Mesodermal cell (in vitro differentiated cells): ENCODE results near the gene CACNA2D1.

ENCODE experiments used
- H3K27ac ChIP-seq: 2 replicates; pipeline ENCODE4 v1.7.0; 2013; ENCODE audit warnings: mild to moderate bottlenecking, low read depth, low read length, moderate library complexity; ENCODE audit not compliant: severe bottlenecking
- H3K36me3 ChIP-seq: 2 replicates; pipeline ENCODE4 v1.7.1; 2013; ENCODE audit warnings: mild to moderate bottlenecking, low read length, moderate library complexity; ENCODE audit not compliant: control insufficient read depth, insufficient read depth
- H3K4me1 ChIP-seq: one replicate; pipeline ENCODE4 v1.7.1; 2013; ENCODE audit warnings: mild to moderate bottlenecking, low read length; ENCODE audit not compliant: insufficient read depth, control insufficient read depth, poor library complexity, severe bottlenecking
- H3K4me3 ChIP-seq: 2 replicates; pipeline ENCODE4 v1.7.0; 2013; ENCODE audit warnings: low read length, control low read depth, mild to moderate bottlenecking; ENCODE audit not compliant: insufficient read depth, poor library complexity, severe bottlenecking; ENCODE audit errors: extremely low read depth
- H3K9me3 ChIP-seq: 2 replicates; pipeline ENCODE4 v1.7.1; 2013; ENCODE audit warnings: mild to moderate bottlenecking, low read length, moderate library complexity; ENCODE audit not compliant: control insufficient read depth
- WGBS, 2 experiments: methylation state at CpG; one replicate each; pipeline ENCODE4 v1.1.5; 2013; ENCODE audit warnings: missing lambda C conversion rate in 2 of 2; ENCODE audit not compliant: insufficient coverage in 2 of 2; 5-methylcytosine and 5-hydroxymethylcytosine counted together

Gene CACNA2D1

GRCh38 chr7:81956520-81956919 is 487.1 kb downstream of the CACNA2D1 start:
- WGBS, 2 experiments = no CpG with 5 or more reads among the region's 4 CpGs
- Histone ChIP-seq H3K36me3 (no peaks in the 10 kb centered on the region), H3K27ac (no peak overlapping the region), H3K4me1 (no peaks in the 10 kb centered on the region), H3K9me3 (no peaks in the 10 kb centered on the region), H3K4me3 (no peak overlapping the region)

- no peak overlapping the region for H3K27ac ChIP-seq
- H3K9me3 ChIP-seq = no peaks in the 10 kb centered on the region
- no peak overlapping the region for H3K4me3 ChIP-seq
- no peaks in the 10 kb centered on the region for H3K4me1 ChIP-seq
- H3K36me3 ChIP-seq = no peaks in the 10 kb centered on the region
Observed at GRCh38 chr7:81949306-81949705, 494.3 kb downstream of the CACNA2D1 start.

- 75% methylated on average over 1 of the region's 2 CpGs; no CpG with 5 or more reads in 1 of the 2 experiments for WGBS, 2 experiments
- H3K4me1 ChIP-seq = no peaks in the 10 kb centered on the region
- H3K4me3 ChIP-seq = no peak overlapping the region
- H3K27ac ChIP-seq = no peak overlapping the region
- no peaks in the 10 kb centered on the region for H3K36me3 ChIP-seq
- H3K9me3 ChIP-seq = no peaks in the 10 kb centered on the region
Observed at GRCh38 chr7:81944058-81944457, 499.5 kb downstream of the CACNA2D1 start.

- H3K36me3 ChIP-seq = no peaks in the 10 kb centered on the region
- no peak overlapping the region for H3K4me3 ChIP-seq
- H3K9me3 ChIP-seq = no peaks in the 10 kb centered on the region
- no peaks in the 10 kb centered on the region for H3K4me1 ChIP-seq
- H3K27ac ChIP-seq = no peak overlapping the region
Observed at GRCh38 chr7:81937091-81937490, 506.5 kb downstream of the CACNA2D1 start.

GRCh38 chr7:81934596-81935301 is 508.8 kb downstream of the CACNA2D1 start:
- H3K36me3 ChIP-seq = no peaks in the 10 kb centered on the region
- no peak overlapping the region for H3K27ac ChIP-seq
- H3K4me1 ChIP-seq = no peaks in the 10 kb centered on the region
- H3K4me3 ChIP-seq = no peak overlapping the region
- no peaks in the 10 kb centered on the region for H3K9me3 ChIP-seq
- 87 to 88% methylated on average over 1 to 3 of the region's 6 CpGs for WGBS, 2 experiments

- no peaks in the 10 kb centered on the region for H3K4me1 ChIP-seq
- no peaks in the 10 kb centered on the region for H3K36me3 ChIP-seq
- no peaks in the 10 kb centered on the region for H3K9me3 ChIP-seq
- H3K4me3 ChIP-seq = no peak overlapping the region
- no peak overlapping the region for H3K27ac ChIP-seq
- WGBS, 2 experiments = 93 to 100% methylated on average over 1 to 2 of the region's 2 CpGs
Observed at GRCh38 chr7:81932936-81933335, 510.6 kb downstream of the CACNA2D1 start.

GRCh38 chr7:81929386-81929785 is 514.2 kb downstream of the CACNA2D1 start:
- no peak overlapping the region for H3K27ac ChIP-seq
- no peaks in the 10 kb centered on the region for H3K36me3 ChIP-seq

GRCh38 chr7:81926154-81926553 is 517.4 kb downstream of the CACNA2D1 start:
- Histone ChIP-seq H3K36me3 (no peaks in the 10 kb centered on the region), H3K4me1 (no peaks in the 10 kb centered on the region), H3K4me3 (no peak overlapping the region), H3K9me3 (no peaks in the 10 kb centered on the region), H3K27ac (no peak overlapping the region)
- WGBS, 2 experiments = no CpG with 5 or more reads among the region's 2 CpGs

More at GRCh38 chr7:81929386-81929785, 514.2 kb downstream of the CACNA2D1 start:
- H3K9me3 ChIP-seq = no peaks in the 10 kb centered on the region
- H3K4me1 ChIP-seq = no peaks in the 10 kb centered on the region
- H3K4me3 ChIP-seq = no peak overlapping the region

- no peaks in the 10 kb centered on the region for H3K9me3 ChIP-seq
- no peaks in the 10 kb centered on the region for H3K36me3 ChIP-seq
- H3K4me1 ChIP-seq = no peaks in the 10 kb centered on the region
- H3K4me3 ChIP-seq = no peak overlapping the region
- H3K27ac ChIP-seq = no peak overlapping the region
- WGBS, 2 experiments = 94 to 100% methylated on average over 1 to 2 of the region's 3 CpGs
Observed at GRCh38 chr7:81925530-81925929, 518.0 kb downstream of the CACNA2D1 start.

- WGBS, 2 experiments = no CpG with 5 or more reads among the region's 2 CpGs
- H3K27ac ChIP-seq = no peak overlapping the region
- H3K36me3 ChIP-seq = no peaks in the 10 kb centered on the region
- H3K4me1 ChIP-seq = no peaks in the 10 kb centered on the region
- H3K4me3 ChIP-seq = no peak overlapping the region
- H3K9me3 ChIP-seq = peaks cover 4% of the 10 kb centered on the region
Observed at GRCh38 chr7:81924494-81924893, 519.1 kb downstream of the CACNA2D1 start.

GRCh38 chr7:81919494-81919893 is 524.1 kb downstream of the CACNA2D1 start:
- Histone ChIP-seq H3K27ac (no peak overlapping the region), H3K4me1 (no peaks in the 10 kb centered on the region), H3K9me3 (peaks cover 4% of the 10 kb centered on the region), H3K36me3 (no peaks in the 10 kb centered on the region), H3K4me3 (no peak overlapping the region)
- WGBS, 2 experiments = 90 to 95% methylated on average over 3 of the region's 3 CpGs
